Immature natural killer cell (primary cell): ENCODE data around the gene LDLRAP1. TPM values are rescaled to one million over a fixed set of nuclear protein-coding genes. Genes with fewer than 3 reads are reported as not detected.

ENCODE experiments used
- DNase-seq, 3 donors: peaks; one replicate each; pipeline ENCODE4 v3.0.0; 2022; ENCODE audit warnings: mixed read lengths in 1 of 3
- H3K27ac Mint-ChIP-seq, 6 donors: one replicate each; pipeline ENCODE4 v1.8.0; 2020; ENCODE audit warnings: mixed read lengths in 6 of 6, mild to moderate bottlenecking in 5 of 6, inconsistent platforms in 4 of 6, moderate library complexity in 3 of 6
- H3K27me3 Mint-ChIP-seq, 3 donors: one replicate each; pipeline ENCODE4 v1.8.0; 2020 to 2021; ENCODE audit warnings: low read depth in 3 of 3, mild to moderate bottlenecking in 3 of 3, mixed read lengths in 3 of 3, moderate library complexity in 3 of 3, inconsistent platforms in 1 of 3
- H3K36me3 Mint-ChIP-seq, 3 donors: one replicate each; pipeline ENCODE4 v1.8.0; 2020; ENCODE audit warnings: mixed read lengths in 3 of 3, inconsistent platforms in 2 of 3, mild to moderate bottlenecking in 2 of 3
- H3K4me1 Mint-ChIP-seq, 2 donors: one replicate each; pipeline ENCODE4 v1.8.0; 2020; ENCODE audit warnings: inconsistent platforms in 2 of 2, mild to moderate bottlenecking in 2 of 2, mixed read lengths in 2 of 2, moderate library complexity in 1 of 2
- H3K4me3 Mint-ChIP-seq, 5 donors: one replicate each; pipeline ENCODE4 v1.8.0; 2020; ENCODE audit warnings: mild to moderate bottlenecking in 5 of 5, mixed read lengths in 5 of 5, inconsistent platforms in 3 of 5, moderate library complexity in 3 of 5
- H3K9me3 Mint-ChIP-seq, 6 donors: one replicate each; pipeline ENCODE4 v1.8.0; 2020; ENCODE audit warnings: mild to moderate bottlenecking in 6 of 6, mixed read lengths in 6 of 6, inconsistent platforms in 4 of 6, moderate library complexity in 3 of 6
- polyA plus RNA-seq, 3 donors: library from polyadenylated mRNA; unstranded; fragments of 300-500 nt; fragmentation: Illumina TruSeq; gene quantifications; one replicate each; pipeline ENCODE4 v1.2.3, GENCODE V29; 2021

LDLRAP1 gene
- polyA plus RNA-seq, 3 donors from 2014 or later = 46.5 to 81.5 (median 69.2) TPM

GRCh38 chr1:25610822-25611630 lies 67.6 kb downstream of the LDLRAP1 start:
- peaks cover 30 to 36% of the 10 kb centered on the region in 2 donors for H3K4me1 Mint-ChIP-seq

DNA sequence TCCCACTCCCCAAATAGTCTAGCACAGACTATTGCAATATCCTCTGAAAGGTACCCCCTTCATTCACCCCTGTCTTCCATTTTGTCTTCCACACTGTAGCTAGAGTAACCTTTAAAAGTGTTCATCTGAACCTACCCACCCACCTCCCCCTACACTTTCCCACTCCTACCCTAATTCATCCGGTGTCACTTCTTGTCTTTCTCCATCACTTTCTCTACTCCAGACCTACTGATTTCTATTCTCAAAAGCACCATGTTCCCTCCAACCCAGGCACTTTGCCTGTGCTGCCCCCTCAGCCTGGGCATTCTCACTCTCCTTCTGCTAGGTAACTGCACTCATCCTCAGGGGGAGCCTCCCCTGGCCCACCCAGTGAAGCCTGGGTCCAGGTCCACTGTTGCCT lies 68.4 kb downstream of the LDLRAP1 start:
- H3K27ac Mint-ChIP-seq = peak overlapping the region in 1 of 6 donors; percentile 9
- H3K4me3 Mint-ChIP-seq = no peak overlapping the region
- no peaks in the 10 kb centered on the region for H3K9me3 Mint-ChIP-seq
- no peaks in the 10 kb centered on the region for H3K36me3 Mint-ChIP-seq
- H3K27me3 Mint-ChIP-seq = peaks cover 7 to 24% (median 10%) of the 10 kb centered on the region in 3 donors
- peaks cover 30 to 36% of the 10 kb centered on the region in 2 donors for H3K4me1 Mint-ChIP-seq
- no peak for DNase-seq

More at GRCh38 chr1:25610822-25611630, 67.6 kb downstream of the LDLRAP1 start:
- H3K27ac Mint-ChIP-seq = peak overlapping the region in 1 of 6 donors; percentile 9
- H3K9me3 Mint-ChIP-seq = no peaks in the 10 kb centered on the region
- peaks cover 7 to 22% (median 10%) of the 10 kb centered on the region in 3 donors for H3K27me3 Mint-ChIP-seq
- DNase-seq = no peak
- H3K4me3 Mint-ChIP-seq = no peak overlapping the region
- H3K36me3 Mint-ChIP-seq = no peaks in the 10 kb centered on the region

DNA sequence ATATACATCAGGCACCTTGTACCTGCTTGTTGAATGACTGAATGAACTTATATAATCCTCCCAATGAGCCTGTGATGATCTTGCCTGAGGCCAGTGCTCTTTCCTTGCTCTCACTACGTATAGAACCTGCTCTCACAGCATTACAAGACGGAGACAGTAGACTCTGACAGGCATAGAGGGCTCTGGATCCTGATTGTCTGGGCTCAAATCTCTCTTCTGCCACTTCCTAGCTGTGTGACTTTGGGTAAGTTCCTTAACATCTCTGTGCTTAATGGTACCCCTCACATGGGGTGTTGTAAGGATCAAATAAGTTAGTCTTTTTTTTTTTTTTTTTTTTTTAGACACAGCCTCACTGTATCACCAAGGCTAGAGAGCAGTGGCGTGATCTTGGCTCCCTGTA lies 69.0 kb downstream of the LDLRAP1 start:
- Mint-ChIP-seq H3K27me3 (peaks cover 7 to 24% (median 10%) of the 10 kb centered on the region in 3 donors), H3K4me1 (peaks cover 30 to 36% of the 10 kb centered on the region in 2 donors)

GRCh38 chr1:25613091-25613490 lies 69.7 kb downstream of the LDLRAP1 start:
- H3K9me3 Mint-ChIP-seq = no peaks in the 10 kb centered on the region
- peak overlapping the region in 2 of 6 donors; percentile 9 to 86 for H3K27ac Mint-ChIP-seq
- H3K4me3 Mint-ChIP-seq = no peak overlapping the region

More for the DNA sequence above, 69.0 kb downstream of the LDLRAP1 start:
- no peaks in the 10 kb centered on the region for H3K36me3 Mint-ChIP-seq
- DNase-seq = no peak
- H3K27ac Mint-ChIP-seq = no peak overlapping the region
- H3K4me3 Mint-ChIP-seq = no peak overlapping the region
- H3K9me3 Mint-ChIP-seq = no peaks in the 10 kb centered on the region

DNA sequence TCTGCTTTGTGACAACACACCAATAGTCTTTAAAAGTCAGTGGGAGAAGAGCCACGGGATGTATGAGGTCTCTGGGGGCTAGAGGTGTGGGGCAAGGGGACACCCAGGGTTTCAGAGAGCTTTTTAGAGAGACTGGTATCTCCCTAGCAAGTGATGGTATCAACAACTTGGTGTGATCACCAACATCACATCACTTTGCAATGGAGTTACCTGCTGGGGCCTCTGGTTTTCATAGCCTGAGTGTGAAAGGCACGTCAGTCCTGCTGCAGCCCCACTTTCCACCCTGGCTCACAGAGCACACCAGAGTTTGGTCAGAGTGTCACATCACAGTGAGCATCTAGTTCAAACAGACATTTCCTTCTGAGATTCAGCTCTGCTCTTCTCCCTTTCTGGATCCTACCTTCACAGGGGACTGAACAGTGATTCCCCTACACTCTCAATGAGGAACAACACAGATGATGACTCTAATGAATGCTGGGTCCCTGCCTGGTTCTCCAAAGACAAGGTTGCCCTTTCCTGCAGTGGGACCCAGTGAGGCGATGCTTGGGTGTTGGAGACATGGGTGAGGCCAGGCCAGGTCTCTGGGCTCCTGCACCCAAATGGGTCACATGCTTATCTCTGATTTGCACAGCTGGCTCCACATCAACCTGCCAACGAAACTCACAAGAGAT lies 71.2 kb downstream of the LDLRAP1 start:
- peak overlapping the region; percentile 74 to 83 (median 79) for H3K4me3 Mint-ChIP-seq
- H3K27me3 Mint-ChIP-seq = peaks cover 8 to 25% (median 14%) of the 10 kb centered on the region in 3 donors
- peak; percentile 66 to 73 (median 71) for DNase-seq
- H3K4me1 Mint-ChIP-seq = peaks cover 43 to 46% of the 10 kb centered on the region in 2 donors
- peak overlapping the region; percentile 75 to 88 (median 86) for H3K27ac Mint-ChIP-seq
- H3K36me3 Mint-ChIP-seq = no peaks in the 10 kb centered on the region
- H3K9me3 Mint-ChIP-seq = no peaks in the 10 kb centered on the region

More at GRCh38 chr1:25613091-25613490, 69.7 kb downstream of the LDLRAP1 start:
- DNase-seq = no peak
- H3K27me3 Mint-ChIP-seq = peaks cover 8 to 26% (median 10%) of the 10 kb centered on the region in 3 donors
- peaks cover 30 to 37% of the 10 kb centered on the region in 2 donors for H3K4me1 Mint-ChIP-seq
- no peaks in the 10 kb centered on the region for H3K36me3 Mint-ChIP-seq

GRCh38 chr1:25615172-25615541 lies 71.8 kb downstream of the LDLRAP1 start:
- DNase-seq = peak in 2 of 3 donors; percentile 17 to 28
- H3K27ac Mint-ChIP-seq = peak overlapping the region; percentile 75 to 88 (median 86)
- H3K4me3 Mint-ChIP-seq = peak overlapping the region; percentile 74 to 83 (median 79)
- no peaks in the 10 kb centered on the region for H3K9me3 Mint-ChIP-seq
- no peaks in the 10 kb centered on the region for H3K36me3 Mint-ChIP-seq
- peaks cover 12 to 28% (median 16%) of the 10 kb centered on the region in 3 donors for H3K27me3 Mint-ChIP-seq
- peaks cover 48 to 51% of the 10 kb centered on the region in 2 donors for H3K4me1 Mint-ChIP-seq

- Mint-ChIP-seq H3K36me3 (no peaks in the 10 kb centered on the region), H3K4me1 (peaks cover 53 to 55% of the 10 kb centered on the region in 2 donors), H3K27me3 (peaks cover 11 to 28% (median 12%) of the 10 kb centered on the region in 3 donors)
These were observed 72.2 kb downstream of the LDLRAP1 start for GRCh38 chr1:25615563-25616094.

GRCh38 chr1:25616095-25616986 lies 72.9 kb downstream of the LDLRAP1 start, which contains the start of gene MAN1C1:
MAN1C1 (plus strand) TSS chr1:25616791; CDS start chr1:25617798, 1,007 bp downstream.
- Mint-ChIP-seq H3K4me3 (peak within 1 kb of the TSS; percentile 74 to 83 (median 79)), H3K4me1 (peaks cover 58 to 63% of the 10 kb centered on the region in 2 donors), H3K36me3 (no peaks in the 10 kb centered on the region), H3K27ac (peak within 1 kb of the TSS; percentile 75 to 88 (median 86)), H3K27me3 (peaks cover 7 to 29% (median 12%) of the 10 kb centered on the region in 3 donors), H3K9me3 (no peaks in the 10 kb centered on the region)
- DNase-seq = peak; percentile 88 to 90 (median 90)

More at GRCh38 chr1:25615563-25616094, 72.2 kb downstream of the LDLRAP1 start:
- Mint-ChIP-seq H3K4me3 (peak overlapping the region; percentile 74 to 83 (median 79)), H3K27ac (peak overlapping the region; percentile 75 to 88 (median 86)), H3K9me3 (no peaks in the 10 kb centered on the region)
- DNase-seq = no peak

DNA sequence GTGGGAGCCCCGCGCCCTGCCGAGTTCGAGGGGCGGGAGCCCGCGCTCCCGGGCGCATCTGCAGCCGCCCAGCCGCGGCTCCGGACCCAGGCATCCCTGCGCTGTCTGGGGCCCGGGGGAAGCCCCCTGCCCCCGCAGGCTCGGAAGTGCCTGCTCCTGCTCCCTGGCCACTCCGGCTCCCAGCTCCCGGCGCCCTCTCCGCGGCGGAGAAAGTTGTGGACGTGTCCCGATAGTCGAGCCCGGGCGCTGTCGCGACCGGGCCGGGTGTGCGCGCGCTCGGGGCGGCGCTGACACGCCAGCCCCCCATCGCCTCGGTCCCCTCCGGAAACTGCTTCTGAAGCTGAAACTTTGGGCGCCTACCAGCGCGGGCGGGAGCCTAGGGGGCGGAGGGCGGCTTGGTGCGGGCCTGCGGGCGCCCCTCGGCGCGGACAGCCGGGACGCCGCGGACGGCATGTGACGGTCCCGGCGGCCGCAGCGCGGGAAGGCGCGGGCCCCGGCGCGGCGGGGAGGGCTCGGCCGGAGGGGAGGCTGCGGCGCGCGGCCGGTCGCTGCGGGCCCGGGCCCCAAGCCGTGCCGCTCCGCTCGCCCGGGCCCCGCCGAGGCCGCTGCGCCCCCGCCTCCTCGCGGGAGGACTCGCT lies 73.7 kb downstream of the LDLRAP1 start:
- H3K9me3 Mint-ChIP-seq = no peaks in the 10 kb centered on the region
- H3K4me3 Mint-ChIP-seq = peak overlapping the region in 4 of 5 donors; percentile 41 to 76 (median 56)
- peaks cover 7 to 29% (median 12%) of the 10 kb centered on the region in 3 donors for H3K27me3 Mint-ChIP-seq
- peak; percentile 43 to 47 (median 44) for DNase-seq
- H3K36me3 Mint-ChIP-seq = no peaks in the 10 kb centered on the region
- no peak overlapping the region for H3K27ac Mint-ChIP-seq
- H3K4me1 Mint-ChIP-seq = peaks cover 58 to 64% of the 10 kb centered on the region in 2 donors

GRCh38 chr1:25617625-25618432 lies 74.4 kb downstream of the LDLRAP1 start:
- peaks cover 59 to 66% of the 10 kb centered on the region in 2 donors for H3K4me1 Mint-ChIP-seq
- H3K9me3 Mint-ChIP-seq = no peaks in the 10 kb centered on the region
- peaks cover 7 to 29% (median 12%) of the 10 kb centered on the region in 3 donors for H3K27me3 Mint-ChIP-seq
- DNase-seq = no peak
- peak overlapping the region; percentile 74 to 86 (median 83) for H3K4me3 Mint-ChIP-seq
- H3K36me3 Mint-ChIP-seq = no peaks in the 10 kb centered on the region
- H3K27ac Mint-ChIP-seq = peak overlapping the region in 2 of 6 donors; percentile 55 to 75

DNA sequence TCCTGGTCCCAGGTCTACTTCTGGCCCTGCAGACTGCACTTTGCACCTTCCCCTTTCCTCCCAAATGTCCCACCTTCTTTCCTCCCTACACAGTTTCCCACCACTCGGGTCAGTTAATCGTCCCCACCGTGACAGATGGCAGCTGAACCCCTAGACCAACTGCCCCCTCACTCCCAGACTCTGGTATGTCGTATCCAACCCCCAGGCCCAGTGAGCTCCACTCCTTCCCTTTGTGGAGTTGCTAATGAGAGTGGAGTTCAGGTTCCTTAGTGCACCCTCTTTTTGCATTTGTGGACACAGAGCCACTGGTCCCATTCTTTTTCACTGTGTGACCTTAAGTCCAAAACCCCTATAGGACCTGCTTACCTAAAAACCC lies 75.0 kb downstream of the LDLRAP1 start:
- peak overlapping the region in 4 of 6 donors; percentile 66 to 84 (median 74) for H3K27ac Mint-ChIP-seq

More for the DNA sequence above, 75.0 kb downstream of the LDLRAP1 start:
- H3K4me3 Mint-ChIP-seq = peak overlapping the region; percentile 74 to 86 (median 83)
- peaks cover 7 to 33% (median 15%) of the 10 kb centered on the region in 3 donors for H3K27me3 Mint-ChIP-seq
- H3K36me3 Mint-ChIP-seq = no peaks in the 10 kb centered on the region
- peaks cover 63 to 69% of the 10 kb centered on the region in 2 donors for H3K4me1 Mint-ChIP-seq
- no peaks in the 10 kb centered on the region for H3K9me3 Mint-ChIP-seq
- no peak for DNase-seq
